Brain pericyte (primary cell): ENCODE results near the gene CX3CL1.
"Not testable (repeated sequence)": the region's sequence is repeated elsewhere in the genome, so short reads cannot be mapped to it uniquely, and the experiment has no call there.

Experiments
- DNase-seq: peaks from one replicate; pipeline ENCODE4 v3.0.0-alpha.2; 2012; ENCODE audit warnings: low read depth, low spot score

CX3CL1 gene

GRCh38 chr16:57372372-57373116 lies at the start of gene CX3CL1:
Gene CX3CL1 (plus strand): TSS chr16:57372490. CDS start chr16:57372569, 79 bp downstream.
- DNase-seq: no peak

GRCh38 chr16:57324749-57325148 lies 47.5 kb upstream of the CX3CL1 start:
- DNase-seq: no peak

- no peak for DNase-seq
Observed at GRCh38 chr16:57325458-57325857, 46.8 kb upstream of the CX3CL1 start.

GRCh38 chr16:57329718-57330327 lies 42.5 kb upstream of the CX3CL1 start:
- DNase-seq: no peak

- DNase-seq: no peak
Observed at GRCh38 chr16:57331355-57331754, 40.9 kb upstream of the CX3CL1 start.

GRCh38 chr16:57333402-57333801 lies 38.9 kb upstream of the CX3CL1 start:
- no peak for DNase-seq

GRCh38 chr16:57335366-57335765 lies 36.9 kb upstream of the CX3CL1 start:
- no peak for DNase-seq

- DNase-seq: no peak
Observed at GRCh38 chr16:57341062-57341440, 31.2 kb upstream of the CX3CL1 start.

GRCh38 chr16:57341441-57342303 lies 30.6 kb upstream of the CX3CL1 start:
- DNase-seq: peak; percentile 29

GRCh38 chr16:57342606-57343005 lies 29.7 kb upstream of the CX3CL1 start:
- DNase-seq: not testable (repeated sequence)

GRCh38 chr16:57343221-57343620 lies 29.1 kb upstream of the CX3CL1 start:
- DNase-seq: no peak

GRCh38 chr16:57344094-57344493 lies 28.2 kb upstream of the CX3CL1 start:
- not testable (repeated sequence) for DNase-seq

GRCh38 chr16:57345021-57345420 lies 27.3 kb upstream of the CX3CL1 start:
- no peak for DNase-seq

GRCh38 chr16:57345666-57346204 lies 26.6 kb upstream of the CX3CL1 start:
- DNase-seq: no peak

- DNase-seq: no peak
Observed at GRCh38 chr16:57347858-57348257, 24.4 kb upstream of the CX3CL1 start.

GRCh38 chr16:57348327-57348726 lies 24.0 kb upstream of the CX3CL1 start:
- DNase-seq: no peak

- no peak for DNase-seq
Observed at GRCh38 chr16:57349212-57350031, 22.9 kb upstream of the CX3CL1 start.

- no peak for DNase-seq
Observed at GRCh38 chr16:57352636-57353047, 19.6 kb upstream of the CX3CL1 start.

- DNase-seq: no peak
Observed at GRCh38 chr16:57354311-57354710, 18.0 kb upstream of the CX3CL1 start.

- DNase-seq: no peak
Observed at GRCh38 chr16:57355898-57356414, 16.3 kb upstream of the CX3CL1 start.

- DNase-seq: no peak
Observed at GRCh38 chr16:57356547-57356946, 15.7 kb upstream of the CX3CL1 start.
